IMR-90 (cell line): Measurements from ENCODE around the gene ART4. TPM values are rescaled to one million over a fixed set of nuclear protein-coding genes. Genes with fewer than 3 reads are reported as not detected.

Source experiments
- ATAC-seq: fragments of 200-7000 bp; cut with Tn5 transposase; 2 replicates; pipeline ENCODE4 v1.9.1; 2020; ENCODE audit warnings: low read depth, mild to moderate bottlenecking, moderate library complexity
- BruUV-seq: library from RNA; stranded (reverse); fragments of 400-500 nt; replicated peaks from 2 replicates; lab custom pipeline; 2021; lab: Mats Ljungman, UMichigan
- CTCF ChIA-PET: fragments of 300-600 bp; formaldehyde crosslinking; extraction: SDS; loops from one replicate; lab custom pipeline; 2021; ENCODE audit warnings: antibody characterized with exemption; lab: Yijun Ruan, JAX
- POLR2A ChIA-PET: fragments of 300-600 bp; sonication (Branson Sonifier 250); formaldehyde crosslinking; loops from one replicate; lab custom pipeline; 2022; ENCODE audit warnings: antibody characterized with exemption; ENCODE audit not compliant: unreplicated experiment; lab: Charles Lee
- DNase-seq: peaks from one replicate; pipeline ENCODE4 v3.0.0; 2013
- H2AFZ ChIP-seq: replicated peaks from 2 replicates; pipeline ENCODE3; 2013; ENCODE audit warnings: low read length, mild to moderate bottlenecking; ENCODE audit not compliant: poor library complexity
- H2AK5ac ChIP-seq: 2 replicates; pipeline ENCODE4 v1.6.1; 2013; ENCODE audit warnings: low read depth, low read length, inconsistent platforms
- H2AK9ac ChIP-seq: replicated peaks from 2 replicates; pipeline ENCODE3; 2013; ENCODE audit warnings: mild to moderate bottlenecking, low read depth, low read length, moderate library complexity; ENCODE audit not compliant: poor library complexity
- H2BK120ac ChIP-seq: 2 replicates; pipeline ENCODE4 v1.6.1; 2013; ENCODE audit warnings: low read depth, low read length, inconsistent platforms
- H2BK15ac ChIP-seq: 3 replicates; pipeline ENCODE4 v1.6.1; 2013; ENCODE audit warnings: low read depth, low read length, inconsistent platforms
- H2BK20ac ChIP-seq: 2 replicates; pipeline ENCODE4 v1.6.1; 2013; ENCODE audit warnings: low read depth, mild to moderate bottlenecking, inconsistent platforms, low read length, moderate library complexity
- H2BK5ac ChIP-seq: 2 replicates; pipeline ENCODE4 v1.6.1; 2013; ENCODE audit warnings: mild to moderate bottlenecking, low read depth, low read length, inconsistent platforms; ENCODE audit not compliant: poor library complexity, severe bottlenecking
- H3K14ac ChIP-seq: replicated peaks from 2 replicates; pipeline ENCODE4 v1.6.1; 2013; ENCODE audit warnings: low read depth, low read length, inconsistent platforms
- H3K18ac ChIP-seq: 2 replicates; pipeline ENCODE4 v1.6.1; 2013; ENCODE audit warnings: low read depth, low read length, control low read depth
- H3K23ac ChIP-seq: 2 replicates; pipeline ENCODE4 v1.6.1; 2013; ENCODE audit warnings: low read depth, low read length, inconsistent platforms
- H3K27ac ChIP-seq: 2 replicates; pipeline ENCODE4 v1.5.1; 2013; ENCODE audit warnings: mild to moderate bottlenecking, control low read depth, low read length; ENCODE audit not compliant: insufficient read depth
- H3K27me3 ChIP-seq: 2 replicates; pipeline ENCODE4 v1.6.1; 2013; ENCODE audit warnings: low read length; ENCODE audit not compliant: control insufficient read depth, insufficient read depth
- H3K36me3 ChIP-seq: 2 replicates; pipeline ENCODE4 v1.6.1; 2013; ENCODE audit warnings: low read length, mixed read lengths; ENCODE audit not compliant: control insufficient read depth, insufficient read depth
- H3K4ac ChIP-seq: 2 replicates; pipeline ENCODE4 v1.6.1; 2013; ENCODE audit warnings: low read depth, low read length, inconsistent platforms
- H3K4me1 ChIP-seq: 2 replicates; pipeline ENCODE4 v1.6.1; 2013; ENCODE audit warnings: low read length, mixed read lengths; ENCODE audit not compliant: control insufficient read depth, insufficient read depth
- H3K4me2 ChIP-seq: 2 replicates; pipeline ENCODE4 v1.6.1; 2013; ENCODE audit warnings: low read depth, mild to moderate bottlenecking, control low read depth, low read length, moderate library complexity
- H3K4me3 ChIP-seq: 2 replicates; pipeline ENCODE4 v1.5.1; 2013; ENCODE audit warnings: low read depth, mild to moderate bottlenecking, control low read depth, low read length, moderate library complexity; ENCODE audit not compliant: insufficient read depth
- H3K56ac ChIP-seq: 2 replicates; pipeline ENCODE4 v1.6.1; 2013; ENCODE audit warnings: low read length, inconsistent platforms; ENCODE audit not compliant: insufficient read depth; ENCODE audit errors: extremely low read depth
- H3K79me1 ChIP-seq, 2 experiments: 2 replicates each; pipeline ENCODE4 v1.6.1; 2013; ENCODE audit warnings: low read length in 2 of 2, inconsistent platforms in 1 of 2, low read depth in 1 of 2
- H3K9ac ChIP-seq: 2 replicates; pipeline ENCODE4 v1.6.1; 2013; ENCODE audit warnings: low read depth, low read length, control low read depth
- H3K9me1 ChIP-seq: 2 replicates; pipeline ENCODE4 v1.6.1; 2013; ENCODE audit warnings: low read length, inconsistent platforms; ENCODE audit not compliant: insufficient read depth
- H3K9me3 ChIP-seq: 2 replicates; pipeline ENCODE4 v1.6.1; 2013; ENCODE audit warnings: low read length; ENCODE audit not compliant: control insufficient read depth, insufficient read depth
- H4K20me1 ChIP-seq: 2 replicates; pipeline ENCODE4 v1.6.1; 2013; ENCODE audit warnings: low read length, inconsistent platforms; ENCODE audit not compliant: insufficient read depth
- H4K5ac ChIP-seq: 2 replicates; pipeline ENCODE4 v1.6.1; 2013; ENCODE audit warnings: mild to moderate bottlenecking, low read depth, low read length, control low read depth
- H4K8ac ChIP-seq, 2 experiments: 2 replicates each; pipeline ENCODE4 v1.6.1; 2013; ENCODE audit warnings: low read depth in 2 of 2, low read length in 2 of 2, control low read depth in 1 of 2, inconsistent platforms in 1 of 2
- H4K91ac ChIP-seq: 2 replicates; pipeline ENCODE4 v1.6.1; 2013; ENCODE audit warnings: low read depth, low read length, inconsistent platforms; ENCODE audit not compliant: insufficient read depth
- BHLHE40 ChIP-seq: fragments of 150-350 bp; IDR thresholded peaks from 2 replicates; pipeline ENCODE4 v1.6.1; 2016; ENCODE audit warnings: mild to moderate bottlenecking, low read depth, low read length
- CEBPB ChIP-seq: IDR thresholded peaks from 2 replicates; pipeline ENCODE4 v1.6.1; 2012; ENCODE audit warnings: low read depth, low read length, improper control_type of control experiment
- CHD1 ChIP-seq: IDR thresholded peaks from 2 replicates; pipeline ENCODE4 v1.6.1; 2012; ENCODE audit warnings: low read depth, low read length, improper control_type of control experiment
- FOS ChIP-seq: fragments of 150-350 bp; IDR thresholded peaks from 2 replicates; pipeline ENCODE4 v1.6.1; 2016; ENCODE audit warnings: low read depth, low read length
- MAZ ChIP-seq: IDR thresholded peaks from 2 replicates; pipeline ENCODE4 v1.6.1; 2012; ENCODE audit warnings: low read depth, mild to moderate bottlenecking, low read length, improper control_type of control experiment, moderate library complexity, borderline replicate concordance
- MXI1 ChIP-seq: IDR thresholded peaks from 2 replicates; pipeline ENCODE4 v1.6.1; 2012; ENCODE audit warnings: low read depth, mild to moderate bottlenecking, low read length, moderate library complexity, borderline replicate concordance
- NFE2L2 ChIP-seq: fragments of 150-350 bp; IDR thresholded peaks from 2 replicates; pipeline ENCODE4 v1.6.1; 2016; ENCODE audit warnings: low read depth, mild to moderate bottlenecking, low read length
- POLR2A ChIP-seq: IDR thresholded peaks from 2 replicates; pipeline ENCODE4 v1.6.1; 2012; ENCODE audit warnings: mild to moderate bottlenecking, low read depth, low read length
- RAD21 ChIP-seq: IDR thresholded peaks from 2 replicates; pipeline ENCODE4 v1.6.1; 2012; ENCODE audit warnings: low read length, improper control_type of control experiment
- WGBS, 2 experiments: methylation state at CpG; one replicate each; pipeline versions ENCODE4 v1.1.5 to v1.1.7; 2013; ENCODE audit warnings: missing lambda C conversion rate in 2 of 2; ENCODE audit not compliant: insufficient read length in 1 of 2; ENCODE audit errors: extremely low coverage in 2 of 2; 5-methylcytosine and 5-hydroxymethylcytosine counted together
- dilution Hi-C: fragments of 300-500 bp; cut with HindIII; formaldehyde crosslinking; loops from one replicate; pipeline ENCODE4 v1.14.3; 2018; ENCODE audit warnings: low sequenced_read_pairs; ENCODE audit not compliant: unreplicated experiment
- in situ Hi-C: fragments of 300-500 bp; cut with MboI; formaldehyde crosslinking; loops from 3 replicates; pipeline ENCODE4 v1.14.3; 2019; ENCODE audit warnings: low sequenced_read_pairs, inconsistent platforms, mixed read lengths
- intact Hi-C: fragments of 100-400 bp; cut with micrococcal nuclease; formaldehyde crosslinking; loops from 2 replicates; pipeline ENCODE4 v1.10.0; 2022
- polyA plus RNA-seq, 3 experiments: library from polyadenylated mRNA; depleted of rRNA; stranded (reverse); fragments of >200 nt; gene quantifications; 2 replicates each; pipeline ENCODE4 v1.2.3, GENCODE V29; 2012; ENCODE audit warnings: low replicate concordance in 1 of 3
- total RNA-seq: library from RNA; depleted of rRNA; stranded (reverse); fragments of >200 nt; gene quantifications from 2 replicates; pipeline ENCODE4 v1.2.3, GENCODE V29; 2012
- TF ChIP-seq, protein P1 (sequence below): conservative IDR thresholded peaks from 2 replicates; pipeline ENCODE4 v1.5.1; 2012; ENCODE audit warnings: mild to moderate bottlenecking, low read depth, low read length, improper control_type of control experiment
- TF ChIP-seq, protein P2 (sequence below): fragments of 150-350 bp; IDR thresholded peaks from 2 replicates; pipeline ENCODE4 v1.6.1; 2016; ENCODE audit warnings: low read depth, mild to moderate bottlenecking, low read length, moderate library complexity, borderline replicate concordance

Gene ART4
- total and polyA plus RNA-seq, 2 of the 4 experiments (the other 2 are of a cell fraction) = not detected

DNA sequence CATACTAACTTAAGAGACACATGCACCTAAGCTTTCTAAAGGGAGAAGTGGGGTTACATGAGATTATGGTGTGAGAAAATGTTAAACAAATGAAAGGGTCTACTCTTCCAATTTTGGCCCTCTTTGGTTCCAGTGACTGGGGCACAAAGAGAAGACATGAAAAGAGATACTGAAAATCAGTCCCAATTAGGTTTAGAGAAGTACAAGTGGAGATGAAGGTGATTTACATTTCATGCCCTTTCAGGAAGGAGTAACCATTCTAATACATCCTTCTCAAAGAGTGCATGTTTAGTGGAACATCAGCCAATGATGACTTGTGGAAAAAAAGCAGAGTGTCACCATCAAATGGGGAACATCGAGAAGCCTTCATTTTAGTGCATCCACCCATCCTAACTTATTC, 27.9 kb upstream of the ART4 start:
- BruUV-seq = no TSS peak
- no peak overlapping the region for H3K27ac ChIP-seq
- H2BK120ac ChIP-seq = no peak overlapping the region
- intact Hi-C loops = no loop called here
- no peak overlapping the region for H3K4ac ChIP-seq
- CTCF ChIA-PET = interaction anchor here (0.8 kb wide), 1 partner anchor 19 kb away, joined by 3 read pairs; no protein-coding TSS in a partner anchor
- no peak overlapping the region for H2BK5ac ChIP-seq
- H3K9me3 ChIP-seq = no peaks in the 10 kb centered on the region; the same call in 1 of the 2 replicates
- H2AK5ac ChIP-seq = no peak overlapping the region
- WGBS, 2 experiments = no CpG with 5 or more reads among the region's 1 CpG
- in situ Hi-C loops = no loop called here
- H3K4me3 ChIP-seq = no peak overlapping the region
- no peak overlapping the region for H2AK9ac ChIP-seq
- no peak overlapping the region for H2AFZ ChIP-seq
- no peak overlapping the region for H4K91ac ChIP-seq
- no peaks in the 10 kb centered on the region for H3K36me3 ChIP-seq
- H4K5ac ChIP-seq = no peak overlapping the region
- H2BK20ac ChIP-seq = no peak overlapping the region
- H3K79me1 ChIP-seq = no peaks in the 10 kb centered on the region
- ATAC-seq (no peak), DNase-seq (no peak)
- H4K8ac ChIP-seq = no peak overlapping the region
- H3K56ac ChIP-seq = no peak overlapping the region
- H4K20me1 ChIP-seq = no peaks in the 10 kb centered on the region
- H2BK15ac ChIP-seq = no peak overlapping the region
- H3K23ac ChIP-seq = no peak overlapping the region
- dilution Hi-C loops = no loop called here
- no peak overlapping the region for H3K9ac ChIP-seq
- POLR2A ChIA-PET = no interaction called here
- H3K9me1 ChIP-seq = no peaks in the 10 kb centered on the region
- H3K4me1 ChIP-seq = no peaks in the 10 kb centered on the region
- H3K4me2 ChIP-seq = no peak overlapping the region
- H3K14ac ChIP-seq = no peak overlapping the region
- H3K18ac ChIP-seq = no peak overlapping the region
- H3K27me3 ChIP-seq = no peaks in the 10 kb centered on the region
- no peak for TF ChIP-seq BHLHE40
- TF ChIP-seq CEBPB = no peak
- TF ChIP-seq, protein P1, sequence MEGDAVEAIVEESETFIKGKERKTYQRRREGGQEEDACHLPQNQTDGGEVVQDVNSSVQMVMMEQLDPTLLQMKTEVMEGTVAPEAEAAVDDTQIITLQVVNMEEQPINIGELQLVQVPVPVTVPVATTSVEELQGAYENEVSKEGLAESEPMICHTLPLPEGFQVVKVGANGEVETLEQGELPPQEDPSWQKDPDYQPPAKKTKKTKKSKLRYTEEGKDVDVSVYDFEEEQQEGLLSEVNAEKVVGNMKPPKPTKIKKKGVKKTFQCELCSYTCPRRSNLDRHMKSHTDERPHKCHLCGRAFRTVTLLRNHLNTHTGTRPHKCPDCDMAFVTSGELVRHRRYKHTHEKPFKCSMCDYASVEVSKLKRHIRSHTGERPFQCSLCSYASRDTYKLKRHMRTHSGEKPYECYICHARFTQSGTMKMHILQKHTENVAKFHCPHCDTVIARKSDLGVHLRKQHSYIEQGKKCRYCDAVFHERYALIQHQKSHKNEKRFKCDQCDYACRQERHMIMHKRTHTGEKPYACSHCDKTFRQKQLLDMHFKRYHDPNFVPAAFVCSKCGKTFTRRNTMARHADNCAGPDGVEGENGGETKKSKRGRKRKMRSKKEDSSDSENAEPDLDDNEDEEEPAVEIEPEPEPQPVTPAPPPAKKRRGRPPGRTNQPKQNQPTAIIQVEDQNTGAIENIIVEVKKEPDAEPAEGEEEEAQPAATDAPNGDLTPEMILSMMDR = no peak
- TF ChIP-seq NFE2L2 = no peak
- no peak for TF ChIP-seq FOS
- TF ChIP-seq MAZ = no peak
- TF ChIP-seq, protein P2, sequence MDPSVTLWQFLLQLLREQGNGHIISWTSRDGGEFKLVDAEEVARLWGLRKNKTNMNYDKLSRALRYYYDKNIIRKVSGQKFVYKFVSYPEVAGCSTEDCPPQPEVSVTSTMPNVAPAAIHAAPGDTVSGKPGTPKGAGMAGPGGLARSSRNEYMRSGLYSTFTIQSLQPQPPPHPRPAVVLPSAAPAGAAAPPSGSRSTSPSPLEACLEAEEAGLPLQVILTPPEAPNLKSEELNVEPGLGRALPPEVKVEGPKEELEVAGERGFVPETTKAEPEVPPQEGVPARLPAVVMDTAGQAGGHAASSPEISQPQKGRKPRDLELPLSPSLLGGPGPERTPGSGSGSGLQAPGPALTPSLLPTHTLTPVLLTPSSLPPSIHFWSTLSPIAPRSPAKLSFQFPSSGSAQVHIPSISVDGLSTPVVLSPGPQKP = no peak
- TF ChIP-seq RAD21 = no peak
- TF ChIP-seq CHD1 = no peak
- TF ChIP-seq POLR2A = no peak
- TF ChIP-seq MXI1 = no peak
